ENCODE measurements around the gene CHCHD4. TPM values are rescaled to one million over a fixed set of nuclear protein-coding genes. Genes with fewer than 3 reads are reported as not detected.

CHCHD4 gene
- total and polyA plus RNA-seq, 10 of the 15 experiments (the other 5 are each of a cell fraction or from before 2014, with no cell fraction given), result 21.0 to 46.8 (median 29.0) TPM

DNA sequence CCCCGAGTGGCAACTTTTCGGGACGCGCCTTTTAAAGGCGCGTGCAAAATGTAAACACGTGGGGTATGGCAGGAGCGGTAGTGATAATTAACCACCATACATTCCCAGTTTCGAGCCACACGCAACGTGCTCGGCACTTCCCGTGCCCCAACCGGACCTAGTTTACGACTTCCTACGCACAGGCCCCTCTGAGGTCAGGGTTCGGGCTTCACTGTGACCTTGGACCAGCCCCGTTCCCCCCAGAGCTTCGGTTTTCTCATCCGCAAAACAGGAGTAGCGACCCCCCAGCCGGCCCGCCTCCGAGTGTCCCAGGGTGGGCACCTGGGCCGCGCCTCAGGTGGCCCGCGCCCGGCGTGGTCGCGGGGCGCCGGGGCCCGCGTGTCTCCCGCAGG is 451 bp downstream of the CHCHD4 start:
- H3K27ac ChIP-seq (ENCODE audit: control insufficient read depth, insufficient read depth), result peak overlapping the region; percentile 81
- no peaks in the 10 kb centered on the region for H3K27me3 ChIP-seq (replicated peaks in 1 of 2; ENCODE audit: control insufficient read depth in 2 of 2, insufficient read depth in 2 of 2, low read length in 1 of 2)
- 1% methylated on average over 37 of the region's 37 CpGs for WGBS (ENCODE audit: insufficient coverage, insufficient replicate concordance, low lambda C conversion rate, missing lambda C conversion rate)
- H3K36me3 ChIP-seq (ENCODE audit: control insufficient read depth in 2 of 2, insufficient read depth in 2 of 2, low read length in 1 of 2), result peaks cover 0 to 20% of the 10 kb centered on the region in 2 experiments; a peak in 2 of 4 replicates
- H3K9ac ChIP-seq (ENCODE audit: control insufficient read depth, insufficient read depth, low read length), result peak overlapping the region; percentile 76
- H3K4me3 ChIP-seq, result peak overlapping the region; percentile 93
- FAIRE-seq (peak; percentile 84), DNase-seq (ENCODE audit: low read depth, low spot score) (peak; percentile 48), ATAC-seq (peak; percentile 63)
- no peaks in the 10 kb centered on the region for H3K9me3 ChIP-seq (replicated peaks; ENCODE audit: control insufficient read depth, insufficient read depth, low read length)
- ChIA-PET RAD21 (ENCODE audit: unreplicated experiment) (interaction anchor here (1.9 to 3.6 kb wide), 3 partner anchors 20 to 227 kb away, joined by 8 to 27 read pairs (median 11); partner anchors contain the start of genes LSM3 and XPC), POLR2A (interaction anchor here (1.0 to 3.6 kb wide), 5 partner anchors 15 to 704 kb away, joined by 3 to 42 read pairs (median 4); partner anchors contain the start of genes LSM3, NUP210 and XPC), SMC1A (ENCODE audit: uncharacterized antibody, unreplicated experiment) (interaction anchor here (0.9 to 2.2 kb wide), 7 partner anchors 52 to 227 kb away, joined by 3 to 10 read pairs (median 4); partner anchors contain the start of genes LSM3 and XPC), CTCF (interaction anchor here (1.1 to 3.0 kb wide), 4 partner anchors 11 to 228 kb away, joined by 3 to 9 read pairs (median 6); partner anchors contain the start of genes LSM3 and XPC)
- peaks cover 8% of the 10 kb centered on the region for H3K4me1 ChIP-seq (ENCODE audit: control insufficient read depth, insufficient read depth, low read length)
- H3K79me2 ChIP-seq (ENCODE audit: control insufficient read depth, insufficient read depth, low read length), result peaks cover 55% of the 10 kb centered on the region
- no TSS peak for BruUV-seq (replicated peaks)
- H2AFZ ChIP-seq (ENCODE audit: control insufficient read depth, low read depth, low read length), result peak overlapping the region; percentile 73
- in situ Hi-C loops (cut with MboI) (no loop called here), intact Hi-C loops (cut with micrococcal nuclease; ENCODE audit: unreplicated experiment) (loop anchor here (1.0 to 5.0 kb wide), 2 partner anchors 54 to 227 kb away; partner anchors contain the start of genes LSM3 and XPC)
- no peaks in the 10 kb centered on the region; the same call in 1 of the 2 replicates for H4K20me1 ChIP-seq (ENCODE audit: control insufficient read depth, insufficient read depth)
- H3K4me2 ChIP-seq (ENCODE audit: control insufficient read depth, insufficient read depth), result peak overlapping the region; percentile 88
- TF ChIP-seq SMAD5 (IDR thresholded peaks at IDR 0.05; ENCODE audit: low read depth) (peak; percentile 1; the same call in 1 of the 2 replicates), KDM1A (IDR thresholded peaks at IDR 0.05; ENCODE audit: borderline replicate concordance) (no peak), ZNF24 (IDR thresholded peaks at IDR 0.05) (no peak), EED (IDR thresholded peaks at IDR 0.05; ENCODE audit: low read depth) (peak; percentile 58; the same call in 1 of the 2 replicates), NR2C1 (IDR thresholded peaks at IDR 0.05) (peak; percentile 96), ETV6 (conservative IDR thresholded peaks at IDR 0.05 in 1 of 2, IDR thresholded peaks at IDR 0.05 in 1 of 2; ENCODE audit: borderline replicate concordance in 1 of 2, low read depth in 1 of 2) (peak in 1 of 2 experiments; percentile 21; a peak in 1 of 4 replicates), NKRF (conservative IDR thresholded peaks at IDR 0.05) (peak; percentile 86; the same call in 1 of the 2 replicates), MTA2 (IDR thresholded peaks at IDR 0.05; ENCODE audit: low read depth) (peak; percentile 70; the same call in 1 of the 2 replicates), NR2F1 (conservative IDR thresholded peaks at IDR 0.05) (peak; percentile 97), POLR2A (IDR thresholded peaks at IDR 0.05; ENCODE audit: low read depth, low read length) (peak; percentile 40; the same call in 1 of the 2 replicates), POLR2AphosphoS5 (IDR thresholded peaks at IDR 0.05; ENCODE audit: low read length) (peak; percentile 78; the same call in 1 of the 2 replicates), ZZZ3 (IDR thresholded peaks at IDR 0.05; ENCODE audit: control insufficient read depth, insufficient read length, low read depth) (no peak), CREB1 (IDR thresholded peaks at IDR 0.05; ENCODE audit: low read depth) (peak; percentile 42; the same call in 1 of the 2 replicates), RAD51 (IDR thresholded peaks at IDR 0.05) (peak; percentile 57)
- TF ChIP-seq, protein P1, sequence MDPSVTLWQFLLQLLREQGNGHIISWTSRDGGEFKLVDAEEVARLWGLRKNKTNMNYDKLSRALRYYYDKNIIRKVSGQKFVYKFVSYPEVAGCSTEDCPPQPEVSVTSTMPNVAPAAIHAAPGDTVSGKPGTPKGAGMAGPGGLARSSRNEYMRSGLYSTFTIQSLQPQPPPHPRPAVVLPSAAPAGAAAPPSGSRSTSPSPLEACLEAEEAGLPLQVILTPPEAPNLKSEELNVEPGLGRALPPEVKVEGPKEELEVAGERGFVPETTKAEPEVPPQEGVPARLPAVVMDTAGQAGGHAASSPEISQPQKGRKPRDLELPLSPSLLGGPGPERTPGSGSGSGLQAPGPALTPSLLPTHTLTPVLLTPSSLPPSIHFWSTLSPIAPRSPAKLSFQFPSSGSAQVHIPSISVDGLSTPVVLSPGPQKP (IDR thresholded peaks at IDR 0.05; ENCODE audit: low read depth, low read length), result 0 out of 2 replicates have a peak, but pooled peaks have one; percentile 26
- TF ChIP-seq, protein P2, sequence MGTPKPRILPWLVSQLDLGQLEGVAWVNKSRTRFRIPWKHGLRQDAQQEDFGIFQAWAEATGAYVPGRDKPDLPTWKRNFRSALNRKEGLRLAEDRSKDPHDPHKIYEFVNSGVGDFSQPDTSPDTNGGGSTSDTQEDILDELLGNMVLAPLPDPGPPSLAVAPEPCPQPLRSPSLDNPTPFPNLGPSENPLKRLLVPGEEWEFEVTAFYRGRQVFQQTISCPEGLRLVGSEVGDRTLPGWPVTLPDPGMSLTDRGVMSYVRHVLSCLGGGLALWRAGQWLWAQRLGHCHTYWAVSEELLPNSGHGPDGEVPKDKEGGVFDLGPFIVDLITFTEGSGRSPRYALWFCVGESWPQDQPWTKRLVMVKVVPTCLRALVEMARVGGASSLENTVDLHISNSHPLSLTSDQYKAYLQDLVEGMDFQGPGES (IDR thresholded peaks at IDR 0.05), result no peak
- TF ChIP-seq, protein P3, sequence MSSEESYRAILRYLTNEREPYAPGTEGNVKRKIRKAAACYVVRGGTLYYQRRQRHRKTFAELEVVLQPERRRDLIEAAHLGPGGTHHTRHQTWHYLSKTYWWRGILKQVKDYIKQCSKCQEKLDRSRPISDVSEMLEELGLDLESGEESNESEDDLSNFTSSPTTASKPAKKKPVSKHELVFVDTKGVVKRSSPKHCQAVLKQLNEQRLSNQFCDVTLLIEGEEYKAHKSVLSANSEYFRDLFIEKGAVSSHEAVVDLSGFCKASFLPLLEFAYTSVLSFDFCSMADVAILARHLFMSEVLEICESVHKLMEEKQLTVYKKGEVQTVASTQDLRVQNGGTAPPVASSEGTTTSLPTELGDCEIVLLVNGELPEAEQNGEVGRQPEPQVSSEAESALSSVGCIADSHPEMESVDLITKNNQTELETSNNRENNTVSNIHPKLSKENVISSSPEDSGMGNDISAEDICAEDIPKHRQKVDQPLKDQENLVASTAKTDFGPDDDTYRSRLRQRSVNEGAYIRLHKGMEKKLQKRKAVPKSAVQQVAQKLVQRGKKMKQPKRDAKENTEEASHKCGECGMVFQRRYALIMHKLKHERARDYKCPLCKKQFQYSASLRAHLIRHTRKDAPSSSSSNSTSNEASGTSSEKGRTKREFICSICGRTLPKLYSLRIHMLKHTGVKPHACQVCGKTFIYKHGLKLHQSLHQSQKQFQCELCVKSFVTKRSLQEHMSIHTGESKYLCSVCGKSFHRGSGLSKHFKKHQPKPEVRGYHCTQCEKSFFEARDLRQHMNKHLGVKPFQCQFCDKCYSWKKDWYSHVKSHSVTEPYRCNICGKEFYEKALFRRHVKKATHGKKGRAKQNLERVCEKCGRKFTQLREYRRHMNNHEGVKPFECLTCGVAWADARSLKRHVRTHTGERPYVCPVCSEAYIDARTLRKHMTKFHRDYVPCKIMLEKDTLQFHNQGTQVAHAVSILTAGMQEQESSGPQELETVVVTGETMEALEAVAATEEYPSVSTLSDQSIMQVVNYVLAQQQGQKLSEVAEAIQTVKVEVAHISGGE (CRISPR knock-in tag; IDR thresholded peaks at IDR 0.05), result peak; percentile 83

Data from GM12878 (cell line).